AG09319 (cell line): ENCODE data around the gene APH1A.
"Not testable (repeated sequence)": the region's sequence is repeated elsewhere in the genome, so short reads cannot be mapped to it uniquely, and the experiment has no call there.

Experiments
- DNase-seq: peaks from one replicate; pipeline ENCODE4 v3.0.0-alpha.2; 2010; ENCODE audit warnings: low read depth; ENCODE audit errors: extremely low read depth
- CTCF ChIP-seq: IDR thresholded peaks from 2 replicates; pipeline ENCODE4 v1.5.1; 2011; ENCODE audit warnings: low read depth, mild to moderate bottlenecking, inconsistent platforms, low read length, moderate library complexity

The APH1A gene

GRCh38 chr1:150227228-150227627 lies 41.6 kb downstream of the APH1A start:
- TF ChIP-seq CTCF, result no peak
- no peak for DNase-seq

- no peak for TF ChIP-seq CTCF
- DNase-seq, result no peak
These were observed 42.3 kb downstream of the APH1A start for GRCh38 chr1:150226486-150226885.

- no peak for DNase-seq
- TF ChIP-seq CTCF, result no peak
These were observed 43.3 kb downstream of the APH1A start for GRCh38 chr1:150225546-150225945.

GRCh38 chr1:150224983-150225382 lies 43.8 kb downstream of the APH1A start:
- no peak for TF ChIP-seq CTCF
- DNase-seq, result no peak

GRCh38 chr1:150221552-150221951 lies 47.3 kb downstream of the APH1A start:
- TF ChIP-seq CTCF, result peak; percentile 53
- DNase-seq, result no peak

GRCh38 chr1:150215855-150216254 lies 53.0 kb downstream of the APH1A start:
- DNase-seq, result not testable (repeated sequence)
